A673 (cell line): ENCODE measurements around the gene SMTNL1.

Experiments used
- EZH2 ChIP-seq: fragments of 200-600 bp; sonication (generic); IDR thresholded peaks from 2 replicates; pipeline ENCODE4 v1.6.1; 2017; ENCODE audit warnings: borderline replicate concordance, low read depth, mild to moderate bottlenecking, mixed read lengths, antibody characterized with exemption, low read length; ENCODE audit not compliant: poor library complexity, severe bottlenecking
- TF ChIP-seq, protein P1 (sequence below): fragments of 300-800, 200-600 bp; sonication (generic); conservative IDR thresholded peaks from 2 replicates; pipeline ENCODE4 v1.5.1; 2017; ENCODE audit warnings: low read depth, mild to moderate bottlenecking, antibody characterized with exemption, low read length, moderate library complexity, mixed read lengths

DNA sequence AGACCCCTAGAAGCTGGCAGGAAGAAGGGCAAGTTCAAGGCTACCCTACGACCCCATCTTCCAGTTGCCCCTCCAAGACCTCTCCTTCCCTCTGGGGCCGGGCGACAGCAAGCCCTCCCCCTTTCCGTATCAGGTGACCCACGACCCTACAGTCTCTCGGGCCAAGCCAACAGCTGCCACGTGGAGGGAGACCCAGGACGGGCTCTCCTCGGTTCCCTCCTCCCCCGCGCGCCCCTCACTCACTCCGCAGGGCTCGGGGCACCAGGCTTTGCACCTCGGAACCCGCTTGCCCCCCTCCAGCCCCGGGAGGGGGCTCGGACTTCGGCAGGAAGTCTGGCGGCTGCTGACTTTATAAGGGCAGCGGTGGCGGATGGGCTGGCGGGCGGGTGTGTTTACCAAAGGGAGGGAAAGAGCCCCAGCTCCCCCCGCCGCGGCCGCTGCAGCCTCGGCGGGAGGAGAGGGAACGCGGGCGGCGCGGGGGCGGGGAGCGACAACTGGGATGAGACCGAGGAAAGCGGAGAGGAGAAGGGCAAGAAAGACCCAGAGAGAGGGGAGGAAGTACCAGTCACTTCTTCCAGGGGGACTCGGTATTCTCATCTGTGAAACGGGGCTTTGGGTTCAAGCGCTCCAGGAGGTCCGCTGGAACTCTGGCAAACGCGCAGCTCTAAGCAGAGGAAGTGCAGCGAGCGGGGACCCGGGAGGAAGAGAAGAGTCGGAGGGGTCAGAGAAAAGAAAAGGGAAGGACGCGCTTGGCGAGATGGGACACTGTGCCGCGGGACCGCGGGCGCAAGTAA is 22.7 kb upstream of the SMTNL1 start:
- TF ChIP-seq, protein P1, sequence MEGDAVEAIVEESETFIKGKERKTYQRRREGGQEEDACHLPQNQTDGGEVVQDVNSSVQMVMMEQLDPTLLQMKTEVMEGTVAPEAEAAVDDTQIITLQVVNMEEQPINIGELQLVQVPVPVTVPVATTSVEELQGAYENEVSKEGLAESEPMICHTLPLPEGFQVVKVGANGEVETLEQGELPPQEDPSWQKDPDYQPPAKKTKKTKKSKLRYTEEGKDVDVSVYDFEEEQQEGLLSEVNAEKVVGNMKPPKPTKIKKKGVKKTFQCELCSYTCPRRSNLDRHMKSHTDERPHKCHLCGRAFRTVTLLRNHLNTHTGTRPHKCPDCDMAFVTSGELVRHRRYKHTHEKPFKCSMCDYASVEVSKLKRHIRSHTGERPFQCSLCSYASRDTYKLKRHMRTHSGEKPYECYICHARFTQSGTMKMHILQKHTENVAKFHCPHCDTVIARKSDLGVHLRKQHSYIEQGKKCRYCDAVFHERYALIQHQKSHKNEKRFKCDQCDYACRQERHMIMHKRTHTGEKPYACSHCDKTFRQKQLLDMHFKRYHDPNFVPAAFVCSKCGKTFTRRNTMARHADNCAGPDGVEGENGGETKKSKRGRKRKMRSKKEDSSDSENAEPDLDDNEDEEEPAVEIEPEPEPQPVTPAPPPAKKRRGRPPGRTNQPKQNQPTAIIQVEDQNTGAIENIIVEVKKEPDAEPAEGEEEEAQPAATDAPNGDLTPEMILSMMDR: no peak
- TF ChIP-seq EZH2: no peak
